Activated B cell treated with CpG ODN at 0.5 μM for 24 hours (primary cell): ENCODE measurements around the gene SHF. TPM values are rescaled to one million over a fixed set of nuclear protein-coding genes. Genes with fewer than 3 reads are reported as not detected.

Source experiments
- ATAC-seq: fragments of 200-7000 bp; cut with Tn5 transposase; one replicate; pipeline ENCODE4 v1.10.0; 2021; ENCODE audit warnings: low read depth, mild to moderate bottlenecking, moderate library complexity
- CTCF ChIA-PET: fragments of 350-600 bp; sonication (Branson Sonifier 250); formaldehyde crosslinking; loops from one replicate; lab custom pipeline; 2021; ENCODE audit warnings: antibody characterized with exemption; lab: Charles Lee
- POLR2A ChIA-PET: fragments of 350-600 bp; sonication (Branson Sonifier 250); formaldehyde crosslinking; loops from one replicate; lab custom pipeline; 2021; ENCODE audit warnings: antibody characterized with exemption; lab: Charles Lee
- DNase-seq: peaks from one replicate; pipeline ENCODE4 v3.0.0; 2022
- H3K27ac Mint-ChIP-seq: one replicate; pipeline ENCODE4 v1.8.0; 2020; ENCODE audit warnings: mixed read lengths
- H3K27me3 Mint-ChIP-seq: one replicate; pipeline ENCODE4 v1.8.0; 2021; ENCODE audit warnings: mixed read lengths
- H3K36me3 Mint-ChIP-seq: one replicate; pipeline ENCODE4 v1.8.0; 2021; ENCODE audit warnings: low read depth, mixed read lengths
- H3K4me1 Mint-ChIP-seq: one replicate; pipeline ENCODE4 v1.8.0; 2021; ENCODE audit warnings: mixed read lengths
- H3K4me3 Mint-ChIP-seq: one replicate; pipeline ENCODE4 v1.8.0; 2020; ENCODE audit warnings: mild to moderate bottlenecking, mixed read lengths
- H3K9me3 Mint-ChIP-seq: one replicate; pipeline ENCODE4 v1.8.0; 2020; ENCODE audit warnings: mixed read lengths
- intact Hi-C: fragments of 100-400 bp; cut with micrococcal nuclease; formaldehyde crosslinking; loops from one replicate; pipeline ENCODE4 v1.15.1; 2024
- total RNA-seq: library from RNA; stranded (reverse); gene quantifications from 2 replicates; pipeline ENCODE4 v1.2.3, GENCODE V29; 2022
- TF ChIP-seq, protein P1 (sequence below): fragments of 200-600 bp; IDR thresholded peaks from one replicate; pipeline ENCODE4 v1.8.0; 2022; ENCODE audit warnings: antibody characterized with exemption, mild to moderate bottlenecking

Gene SHF
- total RNA-seq, 1 donor from 2014 or later: 8.5 TPM

DNA sequence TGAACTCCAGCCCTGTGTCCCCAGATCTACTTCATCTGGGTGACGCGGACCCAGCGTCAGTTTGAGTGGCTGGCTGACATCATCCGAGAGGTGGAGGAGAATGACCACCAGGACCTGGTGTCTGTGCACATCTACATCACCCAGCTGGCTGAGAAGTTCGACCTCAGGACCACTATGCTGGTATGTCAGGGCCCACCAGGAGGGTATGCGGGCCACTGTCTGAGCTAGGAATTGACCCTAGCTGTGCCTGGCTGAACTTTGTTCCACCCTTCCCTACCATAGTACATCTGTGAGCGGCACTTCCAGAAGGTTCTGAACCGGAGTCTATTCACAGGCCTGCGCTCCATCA is 24.3 kb downstream of the SHF start:
- no peak overlapping the region for H3K27ac Mint-ChIP-seq
- ChIA-PET POLR2A (interaction anchor here (0.5 to 2.2 kb wide), 7 partner anchors 31 to 537 kb away, joined by 3 to 14 read pairs (median 4); a partner anchor contains a TSS), CTCF (interaction anchor here (0.7 to 4.0 kb wide), 27 partner anchors 13 to 450 kb away, joined by 3 to 65 read pairs (median 5); partner anchors contain the start of genes DUOX1 and SHF)
- ATAC-seq (no peak), DNase-seq (no peak)
- peaks cover 10% of the 10 kb centered on the region for H3K36me3 Mint-ChIP-seq
- intact Hi-C loops: loop anchor here (1.0 kb wide), 5 partner anchors 105 to 451 kb away; no protein-coding TSS in a partner anchor
- peaks cover 23% of the 10 kb centered on the region for H3K4me1 Mint-ChIP-seq
- no peak overlapping the region for H3K4me3 Mint-ChIP-seq
- H3K9me3 Mint-ChIP-seq: no peaks in the 10 kb centered on the region
- no peaks in the 10 kb centered on the region for H3K27me3 Mint-ChIP-seq
- TF ChIP-seq, protein P1, sequence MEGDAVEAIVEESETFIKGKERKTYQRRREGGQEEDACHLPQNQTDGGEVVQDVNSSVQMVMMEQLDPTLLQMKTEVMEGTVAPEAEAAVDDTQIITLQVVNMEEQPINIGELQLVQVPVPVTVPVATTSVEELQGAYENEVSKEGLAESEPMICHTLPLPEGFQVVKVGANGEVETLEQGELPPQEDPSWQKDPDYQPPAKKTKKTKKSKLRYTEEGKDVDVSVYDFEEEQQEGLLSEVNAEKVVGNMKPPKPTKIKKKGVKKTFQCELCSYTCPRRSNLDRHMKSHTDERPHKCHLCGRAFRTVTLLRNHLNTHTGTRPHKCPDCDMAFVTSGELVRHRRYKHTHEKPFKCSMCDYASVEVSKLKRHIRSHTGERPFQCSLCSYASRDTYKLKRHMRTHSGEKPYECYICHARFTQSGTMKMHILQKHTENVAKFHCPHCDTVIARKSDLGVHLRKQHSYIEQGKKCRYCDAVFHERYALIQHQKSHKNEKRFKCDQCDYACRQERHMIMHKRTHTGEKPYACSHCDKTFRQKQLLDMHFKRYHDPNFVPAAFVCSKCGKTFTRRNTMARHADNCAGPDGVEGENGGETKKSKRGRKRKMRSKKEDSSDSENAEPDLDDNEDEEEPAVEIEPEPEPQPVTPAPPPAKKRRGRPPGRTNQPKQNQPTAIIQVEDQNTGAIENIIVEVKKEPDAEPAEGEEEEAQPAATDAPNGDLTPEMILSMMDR: no peak

DNA sequence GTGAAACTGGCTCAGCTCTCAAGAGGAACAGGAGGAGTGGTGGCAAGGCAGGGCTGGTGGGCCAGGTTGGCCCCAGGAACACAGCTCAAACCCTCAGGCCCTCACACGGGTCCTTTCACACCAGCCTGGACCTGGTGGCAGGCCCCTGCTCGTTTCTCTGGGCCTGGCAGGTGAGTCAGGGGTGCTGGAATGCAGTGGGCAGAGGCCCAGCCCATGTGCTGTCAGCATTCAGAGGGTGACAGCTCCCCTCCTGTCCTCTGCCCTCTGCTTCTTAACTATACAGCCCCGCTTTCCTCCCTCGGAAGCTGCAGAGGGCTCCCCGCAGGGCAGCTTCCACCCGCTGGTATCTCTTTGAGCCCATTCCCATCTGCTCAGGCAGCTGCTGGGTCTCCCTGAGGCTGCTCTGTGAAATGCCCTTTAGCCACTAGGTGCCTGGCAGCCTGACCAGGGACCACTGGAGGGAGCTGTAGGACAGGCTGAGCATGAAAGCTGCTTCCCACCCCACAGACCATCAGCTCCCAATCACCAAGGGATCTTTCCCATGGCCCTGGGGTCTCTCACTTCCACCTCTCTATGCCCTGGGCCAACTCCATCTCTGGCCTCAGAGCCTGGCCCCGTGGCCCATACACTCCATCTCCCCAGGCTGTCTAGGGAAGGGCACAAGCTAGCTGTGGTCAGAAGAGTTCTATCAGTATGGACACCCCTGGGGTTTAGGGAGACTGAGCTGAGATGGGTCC is 24.8 kb downstream of the SHF start:
- DNase-seq (peak; percentile 48), ATAC-seq (peak; percentile 28)
- intact Hi-C loops: loop anchor here (1.0 kb wide), 5 partner anchors 105 to 451 kb away; no protein-coding TSS in a partner anchor
- TF ChIP-seq, protein P1: no peak
- ChIA-PET POLR2A (interaction anchor here (0.6 to 2.2 kb wide), 4 partner anchors 38 to 498 kb away, joined by 3 to 14 read pairs (median 4); a partner anchor contains a TSS), CTCF (interaction anchor here (0.7 to 4.0 kb wide), 27 partner anchors 13 to 451 kb away, joined by 3 to 65 read pairs (median 5); partner anchors contain the start of genes DUOX1 and SHF)
- Mint-ChIP-seq H3K36me3 (peaks cover 10% of the 10 kb centered on the region), H3K27me3 (no peaks in the 10 kb centered on the region), H3K9me3 (no peaks in the 10 kb centered on the region), H3K4me3 (no peak overlapping the region), H3K4me1 (peaks cover 23% of the 10 kb centered on the region), H3K27ac (no peak overlapping the region)

DNA sequence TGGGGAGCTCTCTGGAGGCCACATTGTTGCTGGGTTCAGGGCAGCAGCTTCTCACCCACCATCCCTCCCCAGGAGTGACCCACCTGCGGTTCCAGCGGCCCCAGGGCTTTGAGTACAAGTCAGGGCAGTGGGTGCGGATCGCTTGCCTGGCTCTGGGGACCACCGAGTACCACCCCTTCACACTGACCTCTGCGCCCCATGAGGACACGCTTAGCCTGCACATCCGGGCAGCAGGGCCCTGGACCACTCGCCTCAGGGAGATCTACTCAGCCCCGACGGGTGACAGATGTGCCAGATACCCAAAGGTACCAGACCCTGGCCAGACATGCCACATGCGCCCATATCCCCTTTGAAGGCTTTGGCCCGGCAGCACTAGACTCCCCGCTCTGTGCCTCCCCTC is 26.1 kb downstream of the SHF start:
- H3K36me3 Mint-ChIP-seq: peaks cover 10% of the 10 kb centered on the region
- no peak overlapping the region for H3K4me3 Mint-ChIP-seq
- CTCF ChIA-PET: interaction anchor here (1.5 to 3.5 kb wide), 2 partner anchors 19 to 296 kb away, joined by 4 to 16 read pairs; no protein-coding TSS in a partner anchor
- H3K4me1 Mint-ChIP-seq: peaks cover 21% of the 10 kb centered on the region
- TF ChIP-seq, protein P1: no peak
- POLR2A ChIA-PET: no interaction called here
- H3K27me3 Mint-ChIP-seq: no peaks in the 10 kb centered on the region
- DNase-seq (no peak), ATAC-seq (no peak)
- H3K9me3 Mint-ChIP-seq: no peaks in the 10 kb centered on the region
- no peak overlapping the region for H3K27ac Mint-ChIP-seq
- intact Hi-C loops: no loop called here

DNA sequence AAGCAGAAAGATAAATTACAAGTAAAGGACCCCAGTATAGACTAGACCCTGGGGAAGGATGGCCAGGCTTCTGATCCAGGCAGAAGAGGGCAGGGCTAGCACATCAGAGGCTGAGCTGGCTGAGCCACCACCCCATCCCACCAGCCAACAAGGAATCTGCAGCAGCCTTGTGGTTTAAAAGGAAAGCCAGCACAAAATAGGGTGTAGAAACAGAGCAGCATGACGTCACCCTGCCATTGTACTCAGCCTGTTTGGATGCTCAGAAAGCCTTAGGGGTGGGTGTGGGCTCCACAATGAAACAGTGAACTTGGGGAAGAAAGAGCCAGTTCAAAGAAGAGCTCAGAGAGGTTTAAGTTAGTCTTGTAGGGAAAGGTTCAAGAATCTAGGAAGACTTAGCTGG is 29.8 kb downstream of the SHF start:
- Mint-ChIP-seq H3K27ac (no peak overlapping the region), H3K9me3 (no peaks in the 10 kb centered on the region), H3K4me3 (no peak overlapping the region), H3K27me3 (no peaks in the 10 kb centered on the region), H3K4me1 (peaks cover 6% of the 10 kb centered on the region), H3K36me3 (peaks cover 10% of the 10 kb centered on the region)
- ChIA-PET POLR2A (interaction anchor here (0.7 kb wide), 1 partner anchor 244 kb away, joined by 7 read pairs; a partner anchor contains a TSS), CTCF (no interaction called here)
- TF ChIP-seq, protein P1: no peak
- intact Hi-C loops: no loop called here
- DNase-seq (no peak), ATAC-seq (no peak)
